ENCODE results near the gene BCL7B.

The BCL7B gene

DNA sequence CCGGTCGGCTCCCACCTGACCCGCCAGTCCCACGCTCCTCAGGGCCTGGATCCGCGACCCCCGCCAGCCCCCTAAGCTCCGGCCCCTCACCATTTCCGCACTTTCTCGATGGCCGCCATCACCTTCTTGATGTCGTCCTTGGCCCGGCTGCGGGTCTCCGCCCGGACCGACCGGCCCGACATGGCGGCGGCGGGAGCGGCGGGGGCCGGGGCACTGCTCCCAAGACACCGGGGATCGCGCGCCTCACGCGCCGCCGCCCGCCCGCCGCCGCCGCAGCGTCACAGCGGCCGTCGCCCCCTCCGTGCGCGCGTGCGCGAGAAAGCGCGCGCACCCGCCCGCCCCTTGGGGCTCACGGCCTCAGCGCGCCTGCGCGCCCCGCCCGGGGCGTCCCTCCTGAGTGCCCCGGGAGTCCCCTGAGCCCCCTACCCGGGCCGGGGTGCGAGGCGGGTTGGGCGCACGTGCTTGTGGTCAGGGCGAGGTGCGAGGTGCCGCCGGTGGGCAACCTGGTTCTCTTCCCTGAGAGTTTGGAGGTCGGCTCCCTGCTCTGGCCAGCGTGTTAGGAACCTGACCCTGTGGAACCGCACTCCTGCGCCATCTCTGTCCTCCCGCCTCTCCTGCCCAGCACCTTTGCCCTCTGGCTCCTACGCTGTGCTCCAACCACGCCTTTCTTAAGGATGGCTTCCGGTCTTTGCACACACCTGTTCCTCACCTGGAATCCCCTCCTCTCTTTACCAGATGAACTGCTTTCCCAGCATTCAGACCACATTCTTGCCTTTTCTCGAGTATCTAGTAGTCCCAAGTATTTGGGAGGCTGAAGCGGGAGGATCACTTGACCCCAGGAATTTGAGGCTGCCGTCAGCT is at the start of gene BCL7B:
Gene BCL7B, minus strand, starts transcription at position 294 of the 861 bp plus-strand sequence. Its CDS starts 112 bp downstream, at position 182.
- Histone ChIP-seq H3K36me3 (ENCODE audit: insufficient read depth, insufficient read length, low read length) (peaks cover 9% of the 10 kb centered on the region), H3K27me3 (ENCODE audit: insufficient read depth, insufficient read length) (no peaks in the 10 kb centered on the region), H3K9me3 (ENCODE audit: insufficient read depth, low read length) (no peaks in the 10 kb centered on the region), H3K4me1 (ENCODE audit: insufficient read depth, insufficient read length) (peaks cover 4% of the 10 kb centered on the region), H3K9ac (ENCODE audit: insufficient read length, low read depth) (peak within 1 kb of the TSS; percentile 85), H3K4me3 (ENCODE audit: insufficient read length, low read depth) (peak within 1 kb of the TSS; percentile 44)
- TF ChIP-seq SUZ12 (IDR thresholded peaks at IDR 0.05; ENCODE audit: extremely low read depth, insufficient read depth, insufficient read length) (no peak), ZNF274 (IDR thresholded peaks at IDR 0.05; ENCODE audit: low read depth, low read length) (no peak), YY1 (IDR thresholded peaks at IDR 0.05; ENCODE audit: insufficient read depth, insufficient read length) (no peak)
- peak; percentile 43 for DNase-seq (ENCODE audit: low read depth, low spot score)

DNA sequence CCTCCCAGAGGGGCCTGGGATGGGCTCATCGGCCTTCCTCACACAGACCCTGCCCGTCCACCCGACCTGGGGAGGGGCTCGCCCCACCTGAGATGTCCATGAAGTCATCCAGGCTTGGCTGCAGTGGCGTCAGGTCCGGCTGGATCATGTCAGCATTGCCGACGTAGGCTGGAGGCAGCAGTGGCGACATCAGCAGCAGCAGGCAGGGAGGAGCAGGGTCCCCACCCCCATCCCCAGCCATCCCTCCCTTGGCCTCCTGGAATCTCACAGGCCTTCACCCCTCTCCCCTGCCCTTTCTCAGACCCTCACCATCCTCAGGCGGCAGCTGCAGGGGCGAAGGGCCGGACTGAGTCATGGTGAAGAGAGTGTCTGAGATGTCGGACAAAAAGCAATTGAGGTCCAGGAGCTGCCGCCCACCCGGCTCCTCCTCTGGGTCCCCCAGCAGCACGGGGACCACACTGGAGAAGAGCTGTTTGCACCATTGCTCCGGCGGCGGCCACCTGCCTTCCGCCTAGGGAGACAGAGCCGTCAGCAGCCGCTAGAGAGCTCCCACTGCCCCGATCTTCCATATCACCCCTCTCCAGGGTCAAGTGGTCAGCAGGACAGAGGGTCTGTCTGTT is 48.2 kb upstream of the BCL7B start:
- Histone ChIP-seq H3K4me1 (ENCODE audit: insufficient read depth, insufficient read length) (peaks cover 8% of the 10 kb centered on the region), H3K36me3 (ENCODE audit: insufficient read depth, insufficient read length, low read length) (no peaks in the 10 kb centered on the region), H3K9ac (ENCODE audit: insufficient read length, low read depth) (no peak overlapping the region), H3K27me3 (ENCODE audit: insufficient read depth, insufficient read length) (no peaks in the 10 kb centered on the region), H3K4me3 (ENCODE audit: insufficient read length, low read depth) (no peak overlapping the region), H3K9me3 (ENCODE audit: insufficient read depth, low read length) (no peaks in the 10 kb centered on the region)
- TF ChIP-seq YY1 (IDR thresholded peaks at IDR 0.05; ENCODE audit: insufficient read depth, insufficient read length) (no peak), SUZ12 (IDR thresholded peaks at IDR 0.05; ENCODE audit: extremely low read depth, insufficient read depth, insufficient read length) (no peak), ZNF274 (IDR thresholded peaks at IDR 0.05; ENCODE audit: low read depth, low read length) (no peak)
- DNase-seq (ENCODE audit: low read depth, low spot score) = no peak

DNA sequence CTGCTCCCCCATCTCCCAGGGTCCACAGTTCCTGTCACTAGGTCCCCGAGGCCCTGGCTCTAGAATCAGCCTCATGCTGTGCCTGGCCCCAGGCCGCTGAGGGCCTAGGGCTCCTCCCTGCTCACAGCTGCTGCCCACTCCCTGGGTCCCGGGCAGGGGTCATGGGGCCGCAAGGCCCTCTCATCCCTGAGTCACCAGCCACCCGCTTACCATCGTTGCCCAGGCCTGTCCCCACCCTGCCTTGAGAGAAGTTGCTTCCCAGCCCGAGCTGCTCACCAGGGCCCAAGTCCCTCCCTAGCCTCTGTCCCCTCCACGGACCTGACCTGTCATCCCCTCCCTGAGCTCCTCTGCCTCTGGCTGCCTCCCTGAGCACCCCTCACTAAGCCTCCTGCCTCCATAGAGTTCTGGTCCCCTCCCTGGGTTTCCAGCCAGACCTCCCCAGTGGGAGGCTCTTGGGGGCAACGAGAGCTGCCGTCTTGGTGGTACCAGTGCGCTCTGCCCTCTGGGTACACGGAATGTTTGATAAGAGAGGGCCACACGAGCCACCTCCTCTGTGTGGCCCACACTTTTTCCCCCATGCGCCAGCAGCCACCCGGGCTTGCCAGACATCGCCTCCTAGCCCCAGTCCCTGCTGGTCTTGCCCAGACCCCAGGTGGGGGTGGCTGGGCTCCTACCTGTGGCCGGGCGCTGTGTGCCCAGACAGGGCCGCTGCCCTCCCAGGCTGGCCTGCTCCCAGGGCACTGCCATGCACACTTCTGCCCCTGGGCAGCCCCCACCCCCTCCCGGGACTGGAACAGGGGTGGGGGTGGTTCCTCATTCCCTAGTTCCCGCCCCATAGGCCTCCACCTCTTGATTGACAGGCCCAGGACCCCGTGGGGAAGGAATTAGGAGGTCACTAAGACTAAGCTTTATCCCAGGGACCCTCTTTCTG is 45.5 kb upstream of the BCL7B start:
- TF ChIP-seq SUZ12 (IDR thresholded peaks at IDR 0.05; ENCODE audit: extremely low read depth, insufficient read depth, insufficient read length) = no peak
- TF ChIP-seq YY1 (IDR thresholded peaks at IDR 0.05; ENCODE audit: insufficient read depth, insufficient read length) = no peak
- TF ChIP-seq ZNF274 (IDR thresholded peaks at IDR 0.05; ENCODE audit: low read depth, low read length) = no peak
- H3K36me3 ChIP-seq (ENCODE audit: insufficient read depth, insufficient read length, low read length) = no peaks in the 10 kb centered on the region
- peak overlapping the region; percentile 26 for H3K9ac ChIP-seq (ENCODE audit: insufficient read length, low read depth)
- no peaks in the 10 kb centered on the region for H3K27me3 ChIP-seq (ENCODE audit: insufficient read depth, insufficient read length)
- no peak for DNase-seq (ENCODE audit: low read depth, low spot score)
- H3K9me3 ChIP-seq (ENCODE audit: insufficient read depth, low read length) = no peaks in the 10 kb centered on the region
- no peak overlapping the region for H3K4me3 ChIP-seq (ENCODE audit: insufficient read length, low read depth)
- H3K4me1 ChIP-seq (ENCODE audit: insufficient read depth, insufficient read length) = peaks cover 6% of the 10 kb centered on the region

DNA sequence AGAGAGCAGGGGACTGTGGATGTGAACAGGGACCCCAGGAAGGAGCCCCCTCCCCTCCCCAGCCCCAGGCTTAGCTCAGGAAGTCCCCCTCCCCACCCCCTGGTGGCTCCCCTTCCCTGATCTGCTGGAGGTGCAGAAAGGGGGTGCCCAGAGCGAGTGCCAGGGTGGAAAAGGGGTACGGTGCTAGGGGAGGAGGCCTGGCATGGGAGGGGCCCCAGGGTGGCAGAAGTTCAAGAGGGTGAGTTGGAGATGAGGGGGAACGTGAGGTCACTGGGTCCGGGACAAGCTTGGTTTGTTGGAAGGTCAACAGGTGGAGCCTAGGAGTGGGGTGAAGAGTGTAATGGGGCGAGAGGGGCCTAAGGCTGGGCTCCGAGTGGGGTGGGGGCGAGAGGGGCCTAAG is 42.4 kb upstream of the BCL7B start:
- H3K9me3 ChIP-seq (ENCODE audit: insufficient read depth, low read length) = no peaks in the 10 kb centered on the region
- TF ChIP-seq YY1 (IDR thresholded peaks at IDR 0.05; ENCODE audit: insufficient read depth, insufficient read length) (no peak), ZNF274 (IDR thresholded peaks at IDR 0.05; ENCODE audit: low read depth, low read length) (no peak), SUZ12 (IDR thresholded peaks at IDR 0.05; ENCODE audit: extremely low read depth, insufficient read depth, insufficient read length) (no peak)
- DNase-seq (ENCODE audit: low read depth, low spot score) = no peak
- no peaks in the 10 kb centered on the region for H3K27me3 ChIP-seq (ENCODE audit: insufficient read depth, insufficient read length)
- no peaks in the 10 kb centered on the region for H3K36me3 ChIP-seq (ENCODE audit: insufficient read depth, insufficient read length, low read length)
- no peak overlapping the region for H3K9ac ChIP-seq (ENCODE audit: insufficient read length, low read depth)
- H3K4me1 ChIP-seq (ENCODE audit: insufficient read depth, insufficient read length) = peaks cover 9% of the 10 kb centered on the region
- H3K4me3 ChIP-seq (ENCODE audit: insufficient read length, low read depth) = no peak overlapping the region

DNA sequence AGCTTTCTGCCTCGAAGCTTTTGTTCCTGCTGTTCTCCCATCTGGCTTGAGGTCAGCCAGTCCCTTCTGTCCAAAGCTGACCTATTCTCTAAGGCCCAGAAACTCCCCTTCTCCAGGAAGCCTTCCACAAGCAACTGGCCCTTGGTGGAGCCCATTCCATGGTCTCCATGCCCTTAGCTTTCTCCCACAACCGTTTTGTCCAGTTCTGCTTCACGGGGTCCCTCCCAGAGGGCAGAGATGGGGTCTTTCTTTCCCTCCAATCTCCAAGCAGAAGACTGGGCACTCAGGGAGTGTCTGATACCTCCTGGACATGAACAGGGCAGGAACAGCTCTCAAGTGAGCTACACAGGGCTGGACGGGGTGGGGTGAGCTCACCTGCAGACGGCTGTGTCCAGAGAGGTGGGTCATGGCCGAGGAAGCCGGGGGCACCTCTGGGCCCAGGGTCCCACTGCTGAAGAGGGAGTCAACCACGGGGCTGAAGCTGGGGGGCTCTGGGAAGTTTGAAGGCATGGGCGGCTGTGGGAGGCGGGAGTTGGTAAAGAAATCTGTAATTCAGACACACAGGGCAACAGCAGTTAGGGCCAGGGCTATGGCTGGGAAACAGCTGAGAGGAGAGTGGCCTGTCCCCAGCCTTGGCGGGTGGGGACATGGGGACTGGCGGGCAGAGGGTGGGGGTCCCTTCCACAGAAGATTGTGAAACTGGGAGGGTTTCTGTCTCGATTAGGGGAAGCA is 41.8 kb upstream of the BCL7B start:
- no peak overlapping the region for H3K4me3 ChIP-seq (ENCODE audit: insufficient read length, low read depth)
- no peaks in the 10 kb centered on the region for H3K27me3 ChIP-seq (ENCODE audit: insufficient read depth, insufficient read length)
- H3K4me1 ChIP-seq (ENCODE audit: insufficient read depth, insufficient read length) = peaks cover 9% of the 10 kb centered on the region
- no peaks in the 10 kb centered on the region for H3K9me3 ChIP-seq (ENCODE audit: insufficient read depth, low read length)
- no peak for TF ChIP-seq ZNF274 (IDR thresholded peaks at IDR 0.05; ENCODE audit: low read depth, low read length)
- TF ChIP-seq SUZ12 (IDR thresholded peaks at IDR 0.05; ENCODE audit: extremely low read depth, insufficient read depth, insufficient read length) = no peak
- no peak for TF ChIP-seq YY1 (IDR thresholded peaks at IDR 0.05; ENCODE audit: insufficient read depth, insufficient read length)
- H3K36me3 ChIP-seq (ENCODE audit: insufficient read depth, insufficient read length, low read length) = no peaks in the 10 kb centered on the region
- no peak for DNase-seq (ENCODE audit: low read depth, low spot score)
- H3K9ac ChIP-seq (ENCODE audit: insufficient read length, low read depth) = no peak overlapping the region

DNA sequence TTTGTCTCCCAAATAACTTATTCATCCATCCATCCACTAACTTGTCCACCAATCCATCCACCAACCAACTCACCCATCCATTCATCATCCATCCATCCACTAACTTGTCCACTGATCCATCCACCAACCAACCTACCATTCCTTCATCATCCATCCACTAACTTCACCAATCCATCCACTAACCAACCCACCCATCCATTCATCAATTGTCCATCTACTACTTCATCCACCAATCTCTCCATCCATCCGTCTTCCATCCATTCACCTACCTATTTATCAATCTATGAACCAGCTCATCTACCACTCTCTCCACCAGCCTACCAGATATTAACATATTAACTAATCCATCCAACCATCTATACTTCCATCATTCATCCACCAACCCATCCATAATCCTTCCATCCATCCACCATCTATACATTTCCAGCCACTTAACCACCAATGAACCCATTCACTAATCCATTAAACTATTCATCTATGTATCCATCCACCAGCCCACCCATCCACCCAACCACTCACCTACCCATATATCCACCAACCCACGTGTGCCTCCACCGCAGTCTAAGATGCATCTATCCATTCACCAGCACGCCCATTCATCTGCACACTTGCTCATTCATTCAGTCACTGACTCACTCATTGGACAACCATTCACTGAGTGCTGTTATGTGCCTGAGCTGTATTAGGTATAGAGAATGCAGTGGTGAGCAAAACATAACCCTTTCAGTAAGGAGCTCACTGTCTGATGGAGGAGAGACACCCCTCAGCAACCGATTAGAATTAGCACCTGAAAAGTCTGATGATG is 40.7 kb upstream of the BCL7B start:
- Histone ChIP-seq H3K9ac (ENCODE audit: insufficient read length, low read depth) (no peak overlapping the region), H3K36me3 (ENCODE audit: insufficient read depth, insufficient read length, low read length) (no peaks in the 10 kb centered on the region), H3K4me1 (ENCODE audit: insufficient read depth, insufficient read length) (peaks cover 7% of the 10 kb centered on the region), H3K9me3 (ENCODE audit: insufficient read depth, low read length) (no peaks in the 10 kb centered on the region), H3K27me3 (ENCODE audit: insufficient read depth, insufficient read length) (no peaks in the 10 kb centered on the region), H3K4me3 (ENCODE audit: insufficient read length, low read depth) (no peak overlapping the region)
- DNase-seq (ENCODE audit: low read depth, low spot score) = no peak
- TF ChIP-seq SUZ12 (IDR thresholded peaks at IDR 0.05; ENCODE audit: extremely low read depth, insufficient read depth, insufficient read length) (no peak), ZNF274 (IDR thresholded peaks at IDR 0.05; ENCODE audit: low read depth, low read length) (no peak), YY1 (IDR thresholded peaks at IDR 0.05; ENCODE audit: insufficient read depth, insufficient read length) (no peak)
